ENCODE measurements around the gene PEX1.
"Not testable (repeated sequence)": the region's sequence is repeated elsewhere in the genome, so short reads cannot be mapped to it uniquely, and the experiment has no call there.

DNA sequence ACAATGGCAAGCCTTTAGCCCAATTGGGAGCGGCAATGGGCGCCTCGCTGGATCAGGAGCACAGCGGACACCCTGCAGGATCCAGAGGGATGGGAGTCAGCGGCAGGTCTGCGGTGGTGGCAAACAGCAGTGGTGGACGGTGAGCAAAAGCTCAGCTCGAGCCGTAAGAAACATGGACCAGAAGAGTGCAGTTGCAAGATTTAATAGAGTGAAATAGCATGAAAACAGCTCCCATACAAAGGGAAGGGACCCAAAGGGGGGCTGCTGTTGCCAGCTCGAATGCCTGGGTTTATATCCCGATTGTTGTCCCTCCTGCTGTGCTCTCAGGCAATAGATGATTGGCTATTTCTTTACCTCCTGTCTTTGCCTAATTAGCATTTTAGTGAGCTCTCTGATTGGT, 50.6 kb downstream of the PEX1 start, which contains the start of gene ERVW-1:
- TF ChIP-seq, protein P1, sequence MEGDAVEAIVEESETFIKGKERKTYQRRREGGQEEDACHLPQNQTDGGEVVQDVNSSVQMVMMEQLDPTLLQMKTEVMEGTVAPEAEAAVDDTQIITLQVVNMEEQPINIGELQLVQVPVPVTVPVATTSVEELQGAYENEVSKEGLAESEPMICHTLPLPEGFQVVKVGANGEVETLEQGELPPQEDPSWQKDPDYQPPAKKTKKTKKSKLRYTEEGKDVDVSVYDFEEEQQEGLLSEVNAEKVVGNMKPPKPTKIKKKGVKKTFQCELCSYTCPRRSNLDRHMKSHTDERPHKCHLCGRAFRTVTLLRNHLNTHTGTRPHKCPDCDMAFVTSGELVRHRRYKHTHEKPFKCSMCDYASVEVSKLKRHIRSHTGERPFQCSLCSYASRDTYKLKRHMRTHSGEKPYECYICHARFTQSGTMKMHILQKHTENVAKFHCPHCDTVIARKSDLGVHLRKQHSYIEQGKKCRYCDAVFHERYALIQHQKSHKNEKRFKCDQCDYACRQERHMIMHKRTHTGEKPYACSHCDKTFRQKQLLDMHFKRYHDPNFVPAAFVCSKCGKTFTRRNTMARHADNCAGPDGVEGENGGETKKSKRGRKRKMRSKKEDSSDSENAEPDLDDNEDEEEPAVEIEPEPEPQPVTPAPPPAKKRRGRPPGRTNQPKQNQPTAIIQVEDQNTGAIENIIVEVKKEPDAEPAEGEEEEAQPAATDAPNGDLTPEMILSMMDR (IDR thresholded peaks at IDR 0.05; ENCODE audit: low read depth, low read length): not testable (repeated sequence)
- TF ChIP-seq MAX (IDR thresholded peaks at IDR 0.05; ENCODE audit: low read depth, low read length); POLR2A (IDR thresholded peaks at IDR 0.05; ENCODE audit: extremely low read depth, insufficient read length); MYC (IDR thresholded peaks at IDR 0.05; ENCODE audit: low read depth, low read length): not testable (repeated sequence)
